ENCODE results near the gene PROKR2. TPM values are rescaled to one million over a fixed set of nuclear protein-coding genes. Genes with fewer than 3 reads are reported as not detected.

The PROKR2 gene
- total RNA-seq = not detected

GRCh38 chr20:5316188-5317158, at the start of gene PROKR2:
PROKR2 (minus strand) TSS chr20:5316954; CDS start chr20:5314369, 2,585 bp downstream.
- DNase-seq (ENCODE audit: low spot score) = no peak

- no peak for DNase-seq (ENCODE audit: low spot score)
Observed at GRCh38 chr20:5364997-5365597, 48.3 kb upstream of the PROKR2 start.

DNA sequence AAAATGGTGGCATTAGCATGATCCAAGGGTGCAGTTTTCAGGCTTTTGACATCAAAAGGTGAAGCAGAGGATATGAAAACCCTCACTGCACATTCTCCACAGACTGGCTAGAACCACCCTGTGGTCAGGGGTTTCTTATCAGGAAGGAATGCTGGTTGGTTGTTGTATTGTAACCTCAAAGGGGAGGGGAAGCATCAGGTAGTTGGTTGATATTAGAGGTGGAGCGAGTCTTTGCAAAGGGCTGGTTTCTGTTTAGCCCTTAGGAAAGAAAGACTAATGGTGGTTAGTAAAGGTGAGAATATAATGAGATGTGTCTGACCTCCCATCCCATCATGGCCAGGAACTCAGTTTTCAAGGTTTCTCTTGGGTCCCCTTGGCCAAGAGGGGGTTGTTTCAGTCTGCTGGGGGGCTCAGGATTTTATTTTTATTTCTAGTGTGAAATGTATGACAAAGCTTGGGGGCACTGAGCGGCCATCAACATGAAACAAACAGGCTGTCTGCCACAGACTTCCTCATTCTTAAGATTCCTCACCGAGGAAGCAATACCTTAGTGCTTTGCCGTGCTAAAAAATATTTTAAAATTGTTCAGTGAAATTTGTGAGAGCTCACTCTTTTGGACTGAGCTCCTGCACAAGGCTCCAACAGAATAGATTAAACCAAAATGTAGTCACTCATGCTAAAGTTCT, 47.5 kb upstream of the PROKR2 start:
- no peak for DNase-seq (ENCODE audit: low spot score)

DNA sequence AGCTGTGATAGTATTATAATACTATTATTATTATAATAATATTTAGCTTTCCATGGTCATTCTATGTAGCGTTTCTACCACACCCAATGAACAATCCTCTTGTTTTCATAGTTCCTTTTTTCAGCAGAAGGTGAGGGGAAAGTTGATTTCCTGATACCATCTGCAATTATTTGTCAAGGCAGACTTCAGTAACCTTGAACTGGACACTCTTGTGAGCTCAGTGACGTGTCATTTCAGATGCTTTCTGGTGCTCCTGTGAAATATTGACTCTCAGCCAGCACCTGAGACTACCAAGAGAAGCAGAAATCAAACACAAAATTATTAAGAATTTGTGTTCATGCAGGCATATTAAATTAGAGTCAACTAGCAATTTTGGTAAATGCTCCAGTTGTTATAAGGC, 46.0 kb upstream of the PROKR2 start:
- DNase-seq (ENCODE audit: low spot score) = no peak

DNA sequence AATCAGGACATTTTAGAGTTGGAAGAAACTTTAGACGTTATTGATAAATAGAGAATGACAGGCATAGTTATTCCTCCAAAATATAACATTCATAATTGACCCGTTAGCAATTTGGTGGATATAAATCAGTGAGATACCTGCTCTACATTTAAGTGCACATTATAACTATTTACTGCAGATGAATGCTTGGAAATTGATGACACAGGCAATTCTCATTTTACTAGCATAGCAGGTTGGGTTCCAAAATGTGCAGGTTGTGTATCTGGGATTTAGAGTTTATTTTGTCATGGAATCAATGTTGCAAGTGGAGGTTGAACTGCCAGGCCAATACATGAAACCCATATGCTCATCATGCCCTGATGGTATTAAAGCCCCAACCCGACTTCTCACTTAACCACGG, 44.4 kb upstream of the PROKR2 start:
- no peak for DNase-seq (ENCODE audit: low spot score)

- no peak for DNase-seq (ENCODE audit: low spot score)
Observed at GRCh38 chr20:5357946-5358345, 41.2 kb upstream of the PROKR2 start.

GRCh38 chr20:5356941-5357340, 40.2 kb upstream of the PROKR2 start:
- no peak for DNase-seq (ENCODE audit: low spot score)

DNA sequence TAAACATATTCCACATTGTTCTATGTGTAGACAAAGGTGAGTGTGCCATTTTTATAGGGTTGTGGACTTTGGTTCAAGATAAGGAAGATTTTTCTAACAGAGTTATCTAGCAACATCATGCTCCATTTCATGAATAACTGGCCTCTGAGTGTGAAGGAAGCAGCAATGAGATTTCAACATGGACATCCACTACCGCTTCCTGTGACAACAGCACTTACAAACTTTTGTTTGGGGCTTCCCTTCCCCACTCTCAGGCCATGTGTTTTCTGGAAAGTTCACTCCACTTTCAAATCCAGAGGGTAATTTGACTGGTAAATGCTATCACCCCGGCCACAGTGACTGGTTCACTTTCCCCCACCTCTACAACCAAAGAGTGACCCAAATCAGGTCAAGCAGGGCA, 38.1 kb upstream of the PROKR2 start:
- DNase-seq (ENCODE audit: low spot score) = no peak

DNA sequence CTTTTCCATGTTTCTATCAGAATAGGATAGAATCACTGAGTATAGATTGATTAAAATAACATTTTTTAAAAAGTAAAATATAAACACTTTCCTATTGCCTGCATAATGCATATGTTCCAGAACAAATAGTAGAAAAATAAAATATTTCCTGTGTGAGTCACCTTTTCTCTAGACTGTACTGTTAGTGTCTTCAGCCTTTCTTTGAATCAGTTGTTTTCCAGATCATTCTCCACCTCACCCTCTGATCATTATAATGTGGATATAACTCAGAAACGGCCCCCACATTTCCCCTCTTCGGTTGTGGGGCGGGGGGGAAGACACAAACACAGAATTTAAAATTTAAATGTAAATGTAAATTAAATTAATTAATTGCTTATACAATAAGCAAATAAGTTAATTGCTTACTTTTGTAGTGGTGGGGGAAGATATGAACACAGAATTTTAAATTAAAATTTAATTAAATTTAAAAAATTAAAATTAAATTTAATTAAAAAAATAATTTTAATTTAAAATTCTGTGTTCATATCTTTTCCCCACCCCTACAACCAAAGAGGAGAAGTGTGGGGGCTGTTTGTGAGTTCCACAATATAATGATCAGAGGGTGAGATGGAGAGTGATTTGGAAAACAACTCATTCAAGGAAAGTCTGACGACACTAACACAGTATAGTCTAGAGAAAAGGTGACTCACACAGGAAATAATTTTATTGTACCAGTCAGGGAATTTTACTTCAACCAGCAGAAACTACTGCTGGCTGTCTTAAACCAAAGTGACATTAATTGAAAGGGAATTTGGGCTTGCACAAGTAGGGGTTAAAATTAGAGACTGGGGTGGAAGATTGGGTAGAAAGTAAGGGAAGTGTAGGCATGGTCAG, 37.1 kb upstream of the PROKR2 start:
- DNase-seq (ENCODE audit: low spot score) = no peak

DNA sequence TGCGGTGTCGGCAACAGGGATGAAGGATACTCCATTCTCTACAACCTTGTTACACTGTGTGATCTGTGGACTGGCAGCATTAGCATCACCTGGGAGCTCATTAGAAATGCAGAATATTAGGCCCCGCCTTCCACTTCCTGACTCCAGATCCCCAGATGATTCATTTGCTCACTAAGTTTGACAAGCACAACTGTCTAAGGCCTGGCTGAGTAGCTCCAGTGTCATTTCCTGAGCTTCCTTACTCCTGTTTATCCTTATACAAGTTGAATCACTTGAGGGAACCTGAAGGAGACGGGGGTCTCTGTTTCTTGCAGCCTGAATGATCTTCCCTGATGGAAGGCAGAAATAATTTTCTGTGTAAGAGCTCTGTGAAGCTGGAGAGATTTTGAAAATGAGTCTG, 32.7 kb upstream of the PROKR2 start:
- DNase-seq (ENCODE audit: low spot score) = no peak

DNA sequence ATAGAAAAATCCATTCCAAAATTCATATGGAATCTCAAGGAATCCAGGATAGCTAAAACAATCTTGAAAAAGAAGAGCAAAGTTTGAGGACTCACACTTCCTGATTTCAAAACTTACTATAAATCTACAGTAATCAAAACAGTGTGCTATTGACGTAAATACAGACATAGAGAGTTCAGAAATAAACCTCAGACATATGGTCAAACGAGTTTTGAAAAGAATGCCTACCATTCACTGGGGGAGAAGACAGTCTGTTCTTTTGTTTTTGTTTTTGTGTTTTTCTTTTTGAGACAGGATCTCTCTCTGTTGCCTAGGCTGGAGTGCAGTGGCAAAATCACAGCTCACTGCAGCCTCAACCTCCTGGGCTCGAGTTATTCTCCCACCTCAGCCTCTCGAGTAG, 25.3 kb upstream of the PROKR2 start:
- DNase-seq (ENCODE audit: low spot score) = no peak

GRCh38 chr20:5331340-5331739, 14.6 kb upstream of the PROKR2 start:
- no peak for DNase-seq (ENCODE audit: low spot score)

DNA sequence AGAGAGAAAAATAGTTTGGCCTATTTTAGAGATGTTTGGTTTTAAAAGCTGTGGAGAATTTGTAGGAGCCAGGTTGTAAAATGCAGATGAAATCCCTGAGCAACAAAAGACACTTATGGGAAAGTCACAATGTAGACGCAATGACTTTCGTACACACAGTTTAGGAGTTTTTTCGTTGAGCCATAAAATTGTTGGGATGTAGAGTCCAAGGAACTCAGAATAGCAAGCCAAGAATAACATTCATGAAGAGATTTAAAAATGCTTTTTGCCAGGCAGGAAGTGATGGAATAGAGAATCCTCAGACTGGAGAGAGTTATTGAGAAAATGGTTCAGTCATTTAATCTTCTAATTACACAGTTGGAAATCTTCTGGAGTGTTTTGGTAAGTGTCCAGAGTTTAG, 11.5 kb upstream of the PROKR2 start:
- no peak for DNase-seq (ENCODE audit: low spot score)

DNA sequence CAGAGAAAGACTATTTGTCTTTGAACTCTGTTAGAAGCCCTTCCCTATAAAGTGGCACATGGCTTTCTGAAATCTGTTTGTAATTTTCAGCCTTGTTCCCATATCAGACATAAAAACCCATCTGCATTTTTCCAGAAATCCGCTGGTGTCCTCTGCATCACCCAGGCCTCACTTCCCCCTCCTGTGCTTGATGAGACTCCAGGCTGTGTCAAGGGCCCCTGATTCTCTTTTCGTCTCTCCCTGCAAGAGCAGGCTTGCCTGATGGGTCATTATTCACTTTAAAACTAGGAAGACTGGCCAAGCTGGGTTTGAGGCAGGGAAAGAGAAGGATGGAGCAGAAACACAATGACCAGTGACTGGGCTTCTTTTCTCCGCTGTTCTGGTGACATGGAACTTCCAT, 10.6 kb upstream of the PROKR2 start:
- DNase-seq (ENCODE audit: low spot score) = no peak

GRCh38 chr20:5315807-5316187, 957 bp downstream of the PROKR2 start:
- no peak for DNase-seq (ENCODE audit: low spot score)

DNA sequence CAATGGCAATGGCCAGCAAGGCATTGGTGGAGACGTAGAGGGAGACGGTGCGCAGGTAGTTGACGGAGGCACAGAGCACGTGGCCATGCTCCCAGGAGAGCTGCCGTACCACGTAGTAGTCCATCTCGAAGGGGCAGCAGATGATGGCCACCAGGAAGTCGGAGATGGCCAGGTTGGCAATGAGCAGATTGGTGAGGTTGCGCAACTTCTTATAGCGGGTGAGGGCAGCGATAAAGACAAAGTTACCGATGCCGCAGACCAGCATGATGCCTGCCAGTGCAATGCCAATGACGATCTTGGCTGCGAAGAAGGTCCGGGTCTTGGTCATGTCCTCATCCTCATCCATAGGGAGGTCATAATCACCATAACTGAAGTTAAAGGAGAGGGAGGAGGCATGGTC, 2.8 kb downstream of the PROKR2 start:
- no peak for DNase-seq (ENCODE audit: low spot score)

DNA sequence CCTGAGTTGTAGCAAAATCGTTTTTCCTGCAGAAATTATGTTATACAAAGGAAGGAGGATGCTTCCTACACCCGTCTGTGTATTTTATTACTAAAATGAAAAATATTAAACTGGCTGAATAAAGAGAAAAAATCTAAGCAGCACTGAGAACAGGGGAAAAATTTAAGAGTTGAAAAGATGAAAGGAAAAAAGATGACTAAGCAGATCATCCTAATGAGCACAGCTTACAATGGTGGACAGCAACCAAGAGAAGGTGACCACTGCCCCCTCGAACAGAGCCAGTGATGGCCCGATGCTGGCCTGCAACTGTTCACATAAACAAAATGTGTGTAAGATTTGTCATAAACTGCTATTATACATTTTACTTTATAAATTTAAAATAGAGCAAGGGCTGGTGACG, 4.2 kb downstream of the PROKR2 start:
- DNase-seq (ENCODE audit: low spot score) = no peak

- DNase-seq (ENCODE audit: low spot score) = no peak
Observed at GRCh38 chr20:5309971-5310370, 6.8 kb downstream of the PROKR2 start.

GRCh38 chr20:5298811-5299210, 17.9 kb downstream of the PROKR2 start:
- no peak for DNase-seq (ENCODE audit: low spot score)

- no peak for DNase-seq (ENCODE audit: low spot score)
Observed at GRCh38 chr20:5297280-5298004, 19.3 kb downstream of the PROKR2 start.

- DNase-seq (ENCODE audit: low spot score) = no peak
Observed at GRCh38 chr20:5290596-5290995, 26.2 kb downstream of the PROKR2 start.

All from mucosa of gallbladder (tissue), 1 donor.